Measurements from ENCODE around the gene PYDC1.

DNA sequence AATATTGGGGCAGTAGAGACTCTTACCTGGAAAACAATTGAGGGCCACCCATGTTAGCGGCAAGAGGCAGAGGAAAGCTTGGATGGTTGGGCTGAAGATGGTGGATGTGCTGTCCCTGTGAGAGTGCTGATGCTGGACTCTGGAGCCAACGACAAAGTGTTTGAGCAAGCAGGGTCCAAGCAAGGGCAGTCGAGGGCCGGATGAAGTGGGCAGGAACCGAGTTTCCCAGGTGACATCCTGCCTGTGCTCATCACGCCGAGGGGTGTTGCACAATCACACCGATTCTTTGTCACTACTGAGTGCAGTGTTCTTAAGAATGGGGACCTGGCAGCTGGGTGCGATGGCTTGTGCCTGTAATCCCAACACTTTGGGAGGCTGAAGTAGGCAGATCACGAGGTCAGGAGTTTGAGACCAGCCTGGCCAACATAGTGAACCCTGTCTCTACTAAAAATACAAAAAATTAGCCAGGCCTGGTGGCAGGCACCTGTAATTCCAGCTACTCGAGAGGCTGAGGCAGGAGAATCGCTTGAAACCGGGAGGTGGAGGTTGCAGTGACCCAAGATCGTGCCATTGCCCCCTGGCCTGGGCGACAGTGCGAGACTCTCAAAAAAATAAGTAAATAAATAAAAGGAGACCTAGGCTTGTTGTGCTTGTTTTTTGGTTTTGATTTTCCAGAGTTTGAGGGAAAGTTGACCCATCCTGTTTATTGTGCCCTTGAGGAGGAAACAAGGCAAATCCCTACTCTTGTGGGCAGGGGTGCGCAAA, 20.4 kb downstream of the PYDC1 start:
- TF ChIP-seq, protein P1, sequence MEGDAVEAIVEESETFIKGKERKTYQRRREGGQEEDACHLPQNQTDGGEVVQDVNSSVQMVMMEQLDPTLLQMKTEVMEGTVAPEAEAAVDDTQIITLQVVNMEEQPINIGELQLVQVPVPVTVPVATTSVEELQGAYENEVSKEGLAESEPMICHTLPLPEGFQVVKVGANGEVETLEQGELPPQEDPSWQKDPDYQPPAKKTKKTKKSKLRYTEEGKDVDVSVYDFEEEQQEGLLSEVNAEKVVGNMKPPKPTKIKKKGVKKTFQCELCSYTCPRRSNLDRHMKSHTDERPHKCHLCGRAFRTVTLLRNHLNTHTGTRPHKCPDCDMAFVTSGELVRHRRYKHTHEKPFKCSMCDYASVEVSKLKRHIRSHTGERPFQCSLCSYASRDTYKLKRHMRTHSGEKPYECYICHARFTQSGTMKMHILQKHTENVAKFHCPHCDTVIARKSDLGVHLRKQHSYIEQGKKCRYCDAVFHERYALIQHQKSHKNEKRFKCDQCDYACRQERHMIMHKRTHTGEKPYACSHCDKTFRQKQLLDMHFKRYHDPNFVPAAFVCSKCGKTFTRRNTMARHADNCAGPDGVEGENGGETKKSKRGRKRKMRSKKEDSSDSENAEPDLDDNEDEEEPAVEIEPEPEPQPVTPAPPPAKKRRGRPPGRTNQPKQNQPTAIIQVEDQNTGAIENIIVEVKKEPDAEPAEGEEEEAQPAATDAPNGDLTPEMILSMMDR (IDR thresholded peaks at IDR 0.05; ENCODE audit: borderline replicate concordance, extremely low read depth, low read length, poor library complexity, severe bottlenecking): no peak
- no peak for TF ChIP-seq EZH2 (IDR thresholded peaks at IDR 0.05; ENCODE audit: borderline replicate concordance, low read depth, low read length, severe bottlenecking)

Data from DND-41 (cell line).